ENCODE measurements around the gene TENM4.

TENM4 gene

GRCh38 chr11:79043726-79044125 is 397.1 kb downstream of the TENM4 start:
- in situ Hi-C loops (cut with HindIII; ENCODE audit: low pct_ligation_motif_present, low sequenced_read_pairs): no loop called here
- DNase-seq: no peak
- no peak for TF ChIP-seq CTCF (IDR thresholded peaks at IDR 0.05; ENCODE audit: low read depth, low read length, missing control alignments)
- Histone ChIP-seq H3K36me3 (replicated peaks) (no peaks in the 10 kb centered on the region), H3K4me3 (ENCODE audit: low read depth, low read length) (no peak overlapping the region), H3K27ac (no peak overlapping the region), H3K27me3 (replicated peaks) (no peaks in the 10 kb centered on the region)

- Histone ChIP-seq H3K27me3 (replicated peaks) (no peaks in the 10 kb centered on the region), H3K36me3 (replicated peaks) (no peaks in the 10 kb centered on the region), H3K27ac (no peak overlapping the region), H3K4me3 (ENCODE audit: low read depth, low read length) (no peak overlapping the region)
- in situ Hi-C loops (cut with HindIII; ENCODE audit: low pct_ligation_motif_present, low sequenced_read_pairs): no loop called here
- no peak for TF ChIP-seq CTCF (IDR thresholded peaks at IDR 0.05; ENCODE audit: low read depth, low read length, missing control alignments)
- no peak for DNase-seq
Observed at GRCh38 chr11:79042824-79043223, 398.0 kb downstream of the TENM4 start.

- Histone ChIP-seq H3K36me3 (replicated peaks) (no peaks in the 10 kb centered on the region), H3K27me3 (replicated peaks) (peaks cover 4% of the 10 kb centered on the region), H3K4me3 (ENCODE audit: low read depth, low read length) (no peak overlapping the region), H3K27ac (no peak overlapping the region)
- no peak for DNase-seq
- in situ Hi-C loops (cut with HindIII; ENCODE audit: low pct_ligation_motif_present, low sequenced_read_pairs): no loop called here
- no peak for TF ChIP-seq CTCF (IDR thresholded peaks at IDR 0.05; ENCODE audit: low read depth, low read length, missing control alignments)
Observed at GRCh38 chr11:79040348-79040747, 400.5 kb downstream of the TENM4 start.

- DNase-seq: no peak
- H3K27me3 ChIP-seq (replicated peaks): peaks cover 4% of the 10 kb centered on the region
- in situ Hi-C loops (cut with HindIII; ENCODE audit: low pct_ligation_motif_present, low sequenced_read_pairs): no loop called here
- no peak overlapping the region for H3K4me3 ChIP-seq (ENCODE audit: low read depth, low read length)
- no peaks in the 10 kb centered on the region for H3K36me3 ChIP-seq (replicated peaks)
- no peak for TF ChIP-seq CTCF (IDR thresholded peaks at IDR 0.05; ENCODE audit: low read depth, low read length, missing control alignments)
- no peak overlapping the region for H3K27ac ChIP-seq
Observed at GRCh38 chr11:79039122-79039521, 401.7 kb downstream of the TENM4 start.

GRCh38 chr11:79035881-79036280 is 404.9 kb downstream of the TENM4 start:
- H3K36me3 ChIP-seq (replicated peaks): no peaks in the 10 kb centered on the region
- in situ Hi-C loops (cut with HindIII; ENCODE audit: low pct_ligation_motif_present, low sequenced_read_pairs): no loop called here
- H3K27me3 ChIP-seq (replicated peaks): peaks cover 4% of the 10 kb centered on the region
- DNase-seq: no peak
- no peak for TF ChIP-seq CTCF (IDR thresholded peaks at IDR 0.05; ENCODE audit: low read depth, low read length, missing control alignments)
- no peak overlapping the region for H3K4me3 ChIP-seq (ENCODE audit: low read depth, low read length)
- H3K27ac ChIP-seq: no peak overlapping the region

DNA sequence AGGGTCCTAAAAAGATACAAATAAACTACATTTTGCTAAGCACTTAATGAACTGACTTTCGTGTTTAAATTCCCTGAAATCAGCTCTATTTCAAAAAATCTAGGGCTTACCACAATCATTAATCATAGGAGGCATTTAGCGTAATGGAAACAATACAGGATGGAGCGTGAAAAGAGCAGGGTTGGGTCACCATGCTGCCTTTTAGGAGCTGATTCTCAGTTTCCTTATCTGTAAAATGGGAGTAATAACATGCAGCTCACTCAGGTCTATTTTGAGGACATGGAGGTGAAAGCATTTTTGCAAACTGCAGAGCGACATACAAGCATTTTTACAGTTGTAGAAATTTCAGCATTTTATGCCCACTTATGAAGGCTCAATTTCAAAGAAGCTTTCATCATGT is 407.0 kb downstream of the TENM4 start:
- H3K27ac ChIP-seq: no peak overlapping the region
- in situ Hi-C loops (cut with HindIII; ENCODE audit: low pct_ligation_motif_present, low sequenced_read_pairs): no loop called here
- DNase-seq: no peak
- no peak for TF ChIP-seq CTCF (IDR thresholded peaks at IDR 0.05; ENCODE audit: low read depth, low read length, missing control alignments)
- H3K4me3 ChIP-seq (ENCODE audit: low read depth, low read length): no peak overlapping the region
- no peaks in the 10 kb centered on the region for H3K36me3 ChIP-seq (replicated peaks)
- peaks cover 9% of the 10 kb centered on the region for H3K27me3 ChIP-seq (replicated peaks)

Measured in brain microvascular endothelial cell (primary cell).